Lower leg skin (tissue), 4 donors: ENCODE measurements around the gene CEP131. TPM values are rescaled to one million over a fixed set of nuclear protein-coding genes. Genes with fewer than 3 reads are reported as not detected.
A peak's percentile ranks its signal among the peaks of the same experiment; 100 is the strongest.

Experiments
- DNase-seq, 2 donors: peaks; one replicate each; pipeline ENCODE4 v3.0.0-alpha.2; 2019; ENCODE audit warnings: low spot score in 2 of 2
- H3K4me3 ChIP-seq: fragments of 200-600 bp; sonication (generic); 2 replicates; pipeline ENCODE4 v1.5.1; 2017; ENCODE audit warnings: mild to moderate bottlenecking, low read depth; ENCODE audit not compliant: poor library complexity, severe bottlenecking
- POLR2A ChIP-seq, 2 donors: fragments of 450-650 bp; IDR thresholded peaks; one replicate each; pipeline ENCODE4 v1.6.1; 2016 to 2017; ENCODE audit warnings: antibody characterized with exemption in 2 of 2, mild to moderate bottlenecking in 1 of 2, moderate library complexity in 1 of 2
- WGBS, 2 donors: methylation state at CpG; one replicate each; pipeline ENCODE4 v1.1.5; 2018; 5-methylcytosine and 5-hydroxymethylcytosine counted together
- intact Hi-C: fragments of 100-400 bp; cut with DNase I; formaldehyde crosslinking; loops from one replicate; pipeline ENCODE4 v1.15.0; 2023; ENCODE audit warnings: low total_unique reads
- total RNA-seq, 4 donors: library from RNA; depleted of rRNA; stranded (reverse); fragments of >200 nt; gene quantifications; one replicate each; pipeline ENCODE4 v1.1.0, GENCODE V29; 2016
- TF ChIP-seq, protein P1 (sequence below), 3 donors: fragments of 450-650 bp; IDR thresholded peaks; one replicate each; pipeline ENCODE4 v1.5.1; 2016; ENCODE audit warnings: antibody characterized with exemption in 3 of 3, mild to moderate bottlenecking in 3 of 3, moderate library complexity in 2 of 3

Gene CEP131
- total RNA-seq, 4 donors from 2014 or later, result 4.3 to 12.9 (median 8.4) TPM

DNA sequence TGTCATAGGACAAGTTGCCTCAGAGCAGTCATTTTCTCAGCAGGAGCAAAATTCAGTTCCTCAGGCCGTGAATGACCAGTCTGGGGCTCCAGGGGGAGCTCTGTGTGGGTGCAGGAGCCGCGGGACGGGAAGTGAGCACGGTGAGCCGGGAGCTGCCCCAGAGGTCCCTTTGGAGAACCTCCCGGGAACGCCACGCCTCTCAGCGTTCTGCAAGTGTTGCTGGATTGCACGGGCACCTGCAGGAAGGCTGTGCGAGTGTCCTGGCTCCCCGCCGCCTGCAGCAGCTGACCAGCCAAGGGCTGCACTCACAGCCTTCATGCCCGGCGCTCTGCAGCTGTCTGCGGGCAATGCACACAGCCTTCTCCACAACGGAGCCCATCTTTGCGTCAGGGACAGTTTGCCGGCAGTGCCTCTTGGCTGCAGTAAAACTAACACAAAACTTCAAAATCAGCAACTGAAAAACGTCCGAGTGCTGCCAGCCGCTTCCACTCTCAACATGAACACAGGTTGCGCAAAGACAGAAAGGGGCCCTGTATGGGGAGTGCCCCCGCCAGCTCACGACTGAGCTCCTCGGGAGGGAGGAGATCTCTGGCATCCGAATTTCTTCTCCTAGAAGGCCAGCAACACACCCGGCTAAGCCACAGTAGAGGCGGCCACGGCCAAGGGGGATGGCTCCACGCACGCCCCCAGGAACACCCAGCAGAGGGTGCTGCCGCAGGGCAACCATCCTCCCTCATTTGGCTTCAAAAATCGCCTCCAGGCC, 32.4 kb upstream of the CEP131 start:
- peak; percentile 68 to 94 for DNase-seq
- H3K4me3 ChIP-seq, result no peak overlapping the region
- TF ChIP-seq, protein P1, sequence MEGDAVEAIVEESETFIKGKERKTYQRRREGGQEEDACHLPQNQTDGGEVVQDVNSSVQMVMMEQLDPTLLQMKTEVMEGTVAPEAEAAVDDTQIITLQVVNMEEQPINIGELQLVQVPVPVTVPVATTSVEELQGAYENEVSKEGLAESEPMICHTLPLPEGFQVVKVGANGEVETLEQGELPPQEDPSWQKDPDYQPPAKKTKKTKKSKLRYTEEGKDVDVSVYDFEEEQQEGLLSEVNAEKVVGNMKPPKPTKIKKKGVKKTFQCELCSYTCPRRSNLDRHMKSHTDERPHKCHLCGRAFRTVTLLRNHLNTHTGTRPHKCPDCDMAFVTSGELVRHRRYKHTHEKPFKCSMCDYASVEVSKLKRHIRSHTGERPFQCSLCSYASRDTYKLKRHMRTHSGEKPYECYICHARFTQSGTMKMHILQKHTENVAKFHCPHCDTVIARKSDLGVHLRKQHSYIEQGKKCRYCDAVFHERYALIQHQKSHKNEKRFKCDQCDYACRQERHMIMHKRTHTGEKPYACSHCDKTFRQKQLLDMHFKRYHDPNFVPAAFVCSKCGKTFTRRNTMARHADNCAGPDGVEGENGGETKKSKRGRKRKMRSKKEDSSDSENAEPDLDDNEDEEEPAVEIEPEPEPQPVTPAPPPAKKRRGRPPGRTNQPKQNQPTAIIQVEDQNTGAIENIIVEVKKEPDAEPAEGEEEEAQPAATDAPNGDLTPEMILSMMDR (IDR thresholded peaks at IDR 0.05), result no peak
- TF ChIP-seq POLR2A (IDR thresholded peaks at IDR 0.05), result no peak
- WGBS, 2 donors, result 11 to 18% methylated on average over 29 to 30 of the region's 35 CpGs
- intact Hi-C loops, result loop anchor here (10.0 kb wide), 1 partner anchor 350 kb away; no protein-coding TSS in a partner anchor

DNA sequence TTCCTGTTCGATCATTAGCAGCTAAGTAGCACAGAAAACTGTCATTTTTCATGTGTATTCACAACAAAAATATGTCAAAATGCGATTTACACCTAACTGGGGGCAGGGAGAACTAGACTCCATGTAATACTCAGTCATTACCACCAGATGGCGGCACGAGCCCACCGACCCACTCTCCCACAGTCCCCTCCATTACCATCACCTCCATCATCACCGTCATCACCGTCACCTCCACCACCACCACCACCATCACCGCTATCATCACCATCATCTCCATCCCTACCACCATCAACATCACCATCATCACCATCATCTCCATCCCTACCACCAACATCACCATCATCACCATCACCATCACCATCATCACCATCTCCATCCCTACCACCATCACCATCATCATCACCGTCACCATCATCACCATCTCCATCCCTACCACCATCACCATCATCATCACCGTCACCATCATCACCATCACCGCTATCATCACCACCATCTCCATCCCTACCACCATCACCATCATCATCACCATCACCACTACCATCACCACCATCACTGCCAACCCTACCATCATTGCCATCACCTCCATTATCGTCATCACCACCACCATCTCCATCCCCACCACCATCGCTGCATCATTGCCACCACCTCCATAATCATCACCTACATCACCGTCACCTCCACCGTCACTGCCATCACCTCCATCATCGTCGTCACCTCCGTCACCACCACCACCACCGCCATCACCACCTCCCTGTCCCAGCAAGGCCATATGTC, 30.8 kb upstream of the CEP131 start:
- H3K4me3 ChIP-seq, result no peak overlapping the region
- intact Hi-C loops, result loop anchor here (2.0 to 10.0 kb wide), 2 partner anchors 231 to 351 kb away; no protein-coding TSS in a partner anchor
- DNase-seq, result no peak
- WGBS, 2 donors, result 59 to 62% methylated on average over 19 of the region's 19 CpGs
- TF ChIP-seq POLR2A (IDR thresholded peaks at IDR 0.05), result no peak
- TF ChIP-seq, protein P1 (IDR thresholded peaks at IDR 0.05), result peak in 1 of 3 donors; percentile 95

DNA sequence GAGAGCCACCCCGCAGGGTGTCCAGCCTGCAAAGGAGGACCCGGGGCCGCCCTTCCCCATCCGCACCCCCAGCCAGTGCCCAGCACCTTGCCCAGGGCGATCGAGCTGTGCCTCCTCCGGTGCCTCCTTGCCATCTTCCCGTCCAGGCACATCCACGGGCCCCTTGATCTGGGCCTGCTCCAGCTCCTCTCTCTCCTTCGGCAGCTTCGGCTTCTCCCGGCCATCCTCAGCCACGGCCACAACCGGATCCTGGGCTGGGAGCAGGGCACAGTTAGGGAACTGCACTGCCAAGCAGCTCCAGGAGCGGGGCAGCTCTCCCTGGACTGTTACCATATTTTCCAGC, 30.2 kb upstream of the CEP131 start:
- intact Hi-C loops, result loop anchor here (2.0 to 10.0 kb wide), 2 partner anchors 232 to 352 kb away; no protein-coding TSS in a partner anchor
- DNase-seq, result no peak
- 60 to 69% methylated on average over 15 of the region's 15 CpGs for WGBS, 2 donors
- TF ChIP-seq, protein P1 (IDR thresholded peaks at IDR 0.05), result no peak
- TF ChIP-seq POLR2A (IDR thresholded peaks at IDR 0.05), result no peak
- no peak overlapping the region for H3K4me3 ChIP-seq

DNA sequence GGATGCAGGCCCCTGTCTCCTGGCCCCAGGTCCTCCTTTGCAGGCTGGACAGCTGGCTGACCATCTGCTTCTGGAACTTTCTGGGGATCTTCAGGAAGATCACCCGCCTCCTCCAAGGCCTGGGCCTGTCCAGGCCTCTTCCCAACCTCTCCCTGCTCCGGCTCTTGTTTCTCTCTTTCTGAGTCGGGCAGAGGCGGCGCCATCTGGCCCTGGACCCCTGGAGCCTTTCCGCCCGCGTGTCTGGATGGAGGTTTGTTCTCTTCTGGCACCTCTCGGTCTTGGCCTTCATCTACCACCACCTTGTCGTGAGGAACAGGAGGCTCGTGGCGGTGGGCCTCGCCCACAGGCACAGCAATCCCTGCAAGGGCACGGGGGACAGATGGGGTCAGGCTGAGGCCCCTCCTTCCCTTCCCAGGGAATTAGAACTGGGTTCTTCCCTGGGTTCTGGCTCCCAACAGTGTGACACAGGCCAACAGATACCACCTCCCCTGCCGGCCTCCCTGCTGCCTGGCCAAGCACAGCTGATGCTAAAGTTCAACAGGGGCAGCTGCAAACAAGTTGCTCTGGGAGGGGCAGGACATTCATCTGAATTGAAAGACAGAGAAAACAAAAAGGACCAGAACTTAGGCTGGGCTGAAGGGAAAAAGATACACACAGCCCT, 29.7 kb upstream of the CEP131 start:
- WGBS, 2 donors, result 72 to 80% methylated on average over 15 of the region's 15 CpGs
- DNase-seq, result no peak
- TF ChIP-seq, protein P1 (IDR thresholded peaks at IDR 0.05), result no peak
- TF ChIP-seq POLR2A (IDR thresholded peaks at IDR 0.05), result no peak
- no peak overlapping the region for H3K4me3 ChIP-seq
- intact Hi-C loops, result loop anchor here (2.0 to 10.0 kb wide), 2 partner anchors 232 to 352 kb away; no protein-coding TSS in a partner anchor

DNA sequence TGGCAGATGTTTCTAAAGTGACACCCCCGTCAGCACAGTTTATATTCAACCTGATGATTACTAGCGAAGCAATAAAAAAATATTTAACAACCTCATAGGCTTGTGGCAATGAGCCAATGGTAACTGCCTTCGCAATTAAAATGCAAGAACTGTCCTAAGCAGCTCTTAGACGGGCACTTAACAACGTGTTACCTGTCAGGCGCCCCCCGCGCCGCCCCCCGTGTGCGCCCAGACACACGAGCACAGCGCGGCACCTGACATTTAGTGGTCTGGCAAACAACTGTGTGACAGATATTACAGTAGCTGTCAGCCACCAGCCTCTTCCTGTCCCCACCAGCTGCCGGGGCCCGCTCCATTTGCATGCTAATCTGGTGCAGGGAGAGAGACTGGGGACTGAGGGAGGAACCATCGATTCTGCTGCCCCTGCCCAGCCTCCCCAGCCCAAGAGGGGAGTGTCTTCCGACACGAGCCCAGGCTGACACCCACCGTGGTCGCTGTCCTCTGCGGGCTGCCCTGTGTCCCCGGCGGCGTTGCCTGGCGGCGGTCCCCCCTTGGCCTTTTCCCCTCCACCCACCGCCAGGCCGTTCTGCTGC, 29.0 kb upstream of the CEP131 start:
- TF ChIP-seq POLR2A (IDR thresholded peaks at IDR 0.05), result no peak
- TF ChIP-seq, protein P1 (IDR thresholded peaks at IDR 0.05), result no peak
- intact Hi-C loops, result loop anchor here (2.0 to 10.0 kb wide), 2 partner anchors 233 to 353 kb away; no protein-coding TSS in a partner anchor
- no peak overlapping the region for H3K4me3 ChIP-seq
- WGBS, 2 donors, result 67 to 74% methylated on average over 29 of the region's 29 CpGs
- DNase-seq, result no peak
